Activated CD4-positive, alpha-beta T cell treated with anti-CD3 and anti-CD28 coated beads, Interleukin-2, amount 10 ng/mL, durations not matched to agents 7 days and 5 days (primary cell): ENCODE data around the gene SUN5. TPM values are rescaled to one million over a fixed set of nuclear protein-coding genes. Genes with fewer than 3 reads are reported as not detected.

Experiments used
- CTCF ChIA-PET: fragments of 350-600 bp; sonication (Branson Sonifier 250); formaldehyde crosslinking; loops from one replicate; lab custom pipeline; 2021; ENCODE audit warnings: antibody characterized with exemption; lab: Charles Lee
- POLR2A ChIA-PET: fragments of 350-600 bp; sonication (Branson Sonifier 250); formaldehyde crosslinking; loops from one replicate; lab custom pipeline; 2021; ENCODE audit warnings: antibody characterized with exemption; lab: Charles Lee
- DNase-seq: peaks from one replicate; pipeline ENCODE4 v3.0.0-alpha.2; 2020
- H3K27ac Mint-ChIP-seq: one replicate; pipeline ENCODE4 v1.8.0; 2021; ENCODE audit warnings: mild to moderate bottlenecking, moderate library complexity, mixed read lengths
- H3K27me3 Mint-ChIP-seq: one replicate; pipeline ENCODE4 v1.8.0; 2021; ENCODE audit warnings: mixed read lengths
- H3K36me3 Mint-ChIP-seq: one replicate; pipeline ENCODE4 v1.8.0; 2021; ENCODE audit warnings: low read depth, mixed read lengths
- H3K4me1 Mint-ChIP-seq: one replicate; pipeline ENCODE4 v1.8.0; 2021; ENCODE audit warnings: mixed read lengths
- H3K4me3 Mint-ChIP-seq: one replicate; pipeline ENCODE4 v1.8.0; 2021; ENCODE audit warnings: mild to moderate bottlenecking, moderate library complexity, mixed read lengths
- H3K9me3 Mint-ChIP-seq: one replicate; pipeline ENCODE4 v1.8.0; 2021; ENCODE audit warnings: mixed read lengths
- total RNA-seq, 2 experiments: library from RNA; stranded (reverse); gene quantifications; one replicate each; pipeline ENCODE4 v1.2.3, GENCODE V29; 2021

SUN5 gene
- total RNA-seq, 2 experiments from 2014 or later, result not detected

DNA sequence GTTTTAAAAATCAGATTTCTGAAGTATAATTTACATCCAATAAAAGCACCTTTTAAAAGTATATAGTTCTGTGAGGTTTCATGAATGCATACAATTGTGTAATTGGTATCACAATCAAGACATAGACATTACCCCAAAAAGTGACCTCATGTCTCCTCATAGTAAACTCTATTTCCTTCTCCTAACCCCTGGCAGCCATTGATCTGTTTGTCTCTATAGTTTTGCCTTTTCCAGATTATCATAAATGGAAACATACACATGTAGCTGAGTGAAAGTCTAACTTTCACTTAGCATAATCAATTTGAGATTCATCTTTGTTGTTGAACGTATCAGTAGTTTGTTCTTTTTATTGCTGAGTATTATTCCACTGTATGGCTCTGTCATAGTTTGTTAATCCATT is 57.6 kb downstream of the SUN5 start:
- H3K27ac Mint-ChIP-seq, result peak overlapping the region; percentile 87
- H3K4me3 Mint-ChIP-seq, result no peak overlapping the region
- peaks cover 44% of the 10 kb centered on the region for H3K4me1 Mint-ChIP-seq
- H3K36me3 Mint-ChIP-seq, result peaks cover 2% of the 10 kb centered on the region
- CTCF ChIA-PET, result interaction anchor here (1.1 to 2.2 kb wide), 6 partner anchors 17 to 168 kb away, joined by 3 to 7 read pairs (median 6); partner anchors contain the start of gene SUN5
- peaks cover 3% of the 10 kb centered on the region for H3K9me3 Mint-ChIP-seq
- no peaks in the 10 kb centered on the region for H3K27me3 Mint-ChIP-seq
- no peak for DNase-seq
- POLR2A ChIA-PET, result no interaction called here

- ChIA-PET POLR2A (no interaction called here), CTCF (interaction anchor here (0.6 to 2.9 kb wide), 18 partner anchors 9 to 167 kb away, joined by 3 to 13 read pairs (median 4); partner anchors contain the start of gene SUN5)
- Mint-ChIP-seq H3K36me3 (peaks cover 2% of the 10 kb centered on the region), H3K4me1 (peaks cover 36% of the 10 kb centered on the region), H3K27me3 (no peaks in the 10 kb centered on the region), H3K27ac (peak overlapping the region; percentile 87), H3K4me3 (no peak overlapping the region), H3K9me3 (peaks cover 5% of the 10 kb centered on the region)
- peak; percentile 48 for DNase-seq
Observed at GRCh38 chr20:32945710-32946221, 58.5 kb downstream of the SUN5 start.

DNA sequence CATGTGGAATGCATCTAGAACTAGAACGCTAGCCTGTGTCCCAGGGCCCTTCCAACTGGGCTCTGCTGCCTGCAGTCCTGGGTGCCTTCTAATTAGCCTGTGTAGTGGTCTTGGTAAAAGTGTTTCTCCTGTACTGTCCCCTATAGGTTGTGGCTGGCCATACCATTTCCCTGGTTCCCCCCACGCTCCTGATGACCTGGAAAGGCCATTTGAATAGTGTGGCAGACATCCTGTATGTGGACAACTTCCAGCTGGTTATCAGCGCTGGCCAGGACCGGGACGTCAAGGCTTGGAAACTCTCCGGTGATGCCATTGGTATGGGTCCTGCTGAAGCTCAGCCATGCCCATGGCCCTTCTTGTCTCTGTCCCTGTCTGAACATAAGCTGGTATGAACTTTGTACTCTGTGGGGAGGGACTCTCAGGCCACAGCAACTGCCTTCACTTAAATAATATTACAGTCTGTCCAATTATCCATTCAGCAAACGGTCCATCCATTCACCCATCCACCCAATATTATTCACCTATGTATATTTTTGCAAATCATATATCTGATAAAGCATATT is 60.7 kb downstream of the SUN5 start:
- no peaks in the 10 kb centered on the region for H3K27me3 Mint-ChIP-seq
- ChIA-PET CTCF (interaction anchor here (2.9 kb wide), 1 partner anchor 22 kb away, joined by 13 read pairs; no protein-coding TSS in a partner anchor), POLR2A (no interaction called here)
- no peaks in the 10 kb centered on the region for H3K36me3 Mint-ChIP-seq
- H3K9me3 Mint-ChIP-seq, result peaks cover 5% of the 10 kb centered on the region
- H3K4me1 Mint-ChIP-seq, result peaks cover 20% of the 10 kb centered on the region
- DNase-seq, result no peak
- H3K4me3 Mint-ChIP-seq, result no peak overlapping the region
- no peak overlapping the region for H3K27ac Mint-ChIP-seq

DNA sequence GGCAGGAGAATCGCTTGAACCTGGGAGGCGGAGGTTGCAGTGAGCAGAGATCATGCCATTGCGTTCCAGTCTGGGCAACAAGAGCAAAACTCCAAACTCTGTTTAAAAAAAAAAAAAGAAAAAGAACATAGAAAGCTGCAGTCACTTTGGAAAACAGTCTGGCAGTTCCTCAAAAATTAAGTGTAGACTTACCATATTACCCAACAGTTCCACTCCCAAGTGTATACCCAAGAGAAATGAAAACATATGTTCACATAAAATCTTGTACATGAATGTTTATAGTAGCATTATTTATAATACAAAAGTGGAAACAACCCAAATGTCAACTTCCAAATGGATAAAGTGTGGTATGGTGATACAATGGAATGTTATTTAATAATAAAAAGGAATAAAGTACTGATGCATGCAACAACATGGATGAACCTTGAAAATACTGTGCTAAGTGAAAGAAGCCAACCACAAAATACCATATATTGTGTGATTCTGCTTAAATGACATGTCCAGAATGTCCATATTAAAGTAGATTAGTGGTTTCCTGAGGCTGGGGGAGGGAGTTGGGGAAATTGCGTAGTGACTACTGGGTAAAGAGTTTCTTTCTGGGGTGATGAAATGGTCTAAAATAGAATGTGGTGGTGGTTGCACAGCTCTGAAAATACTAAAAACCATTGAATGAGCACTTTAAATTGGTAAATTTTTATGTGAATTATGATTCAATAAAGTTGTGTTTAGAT is 62.9 kb downstream of the SUN5 start:
- CTCF ChIA-PET, result interaction anchor here (0.6 kb wide), 1 partner anchor 204 kb away, joined by 3 read pairs; no protein-coding TSS in a partner anchor
- H3K36me3 Mint-ChIP-seq, result no peaks in the 10 kb centered on the region
- peaks cover 13% of the 10 kb centered on the region for H3K4me1 Mint-ChIP-seq
- peaks cover 5% of the 10 kb centered on the region for H3K9me3 Mint-ChIP-seq
- H3K27ac Mint-ChIP-seq, result no peak overlapping the region
- no peak overlapping the region for H3K4me3 Mint-ChIP-seq
- no peak for DNase-seq
- H3K27me3 Mint-ChIP-seq, result no peaks in the 10 kb centered on the region
- POLR2A ChIA-PET, result no interaction called here

- Mint-ChIP-seq H3K9me3 (no peaks in the 10 kb centered on the region), H3K27me3 (no peaks in the 10 kb centered on the region), H3K4me1 (no peaks in the 10 kb centered on the region), H3K27ac (no peak overlapping the region), H3K4me3 (no peak overlapping the region), H3K36me3 (no peaks in the 10 kb centered on the region)
- POLR2A ChIA-PET, result no interaction called here
- CTCF ChIA-PET, result no interaction called here
- no peak for DNase-seq
Observed at GRCh38 chr20:32934580-32934979, 69.7 kb downstream of the SUN5 start.

Other genes with a start within 250 kb of the SUN5 start
- gene DNMT3B, start 242.0 kb downstream of the SUN5 start, total RNA-seq, result 1 to 10 TPM; 3.7 to 4.1 TPM
- gene MAPRE1, start 184.5 kb downstream of the SUN5 start, total RNA-seq, result 100 to 1,000 TPM; 133 to 143 TPM
- gene EFCAB8, start 145.5 kb downstream of the SUN5 start, total RNA-seq, result 1 to 10 TPM in 1 of 2 experiments, under 1 TPM in 1; 0.94 to 1.2 TPM
- not detected for gene BPIFB2, start 3.3 kb upstream of the SUN5 start, total RNA-seq
- not detected for gene BPIFB6, start 27.2 kb upstream of the SUN5 start, total RNA-seq
- not detected for gene BPIFB3, start 49.5 kb upstream of the SUN5 start, total RNA-seq
- gene BPIFB4, start 75.2 kb upstream of the SUN5 start, total RNA-seq, result not detected
- not detected for gene BPIFA2, start 163.7 kb upstream of the SUN5 start, total RNA-seq
- not detected for gene BPIFA3, start 212.9 kb upstream of the SUN5 start, total RNA-seq
- gene BPIFA1, start 231.6 kb upstream of the SUN5 start, total RNA-seq, result not detected